Esophagus (tissue), 2 donors: Measurements from ENCODE around the gene TUBB4A. TPM values are rescaled to one million over a fixed set of nuclear protein-coding genes. Genes with fewer than 3 reads are reported as not detected.

ENCODE experiments used
- H3K27ac ChIP-seq, 2 donors: one replicate each; pipeline ENCODE4 v1.5.1; 2013; ENCODE audit warnings: low read depth in 2 of 2, mild to moderate bottlenecking in 2 of 2, inconsistent platforms in 1 of 2, low read length in 1 of 2, moderate library complexity in 1 of 2
- H3K27me3 ChIP-seq, 2 donors: one replicate each; pipeline ENCODE4 v1.6.1; 2013; ENCODE audit warnings: low read length in 2 of 2, control low read depth in 1 of 2, mild to moderate bottlenecking in 1 of 2; ENCODE audit not compliant: insufficient read depth in 2 of 2, control insufficient read depth in 1 of 2
- H3K36me3 ChIP-seq, 2 donors: one replicate each; pipeline ENCODE4 v1.6.1; 2013; ENCODE audit warnings: low read length in 1 of 2; ENCODE audit not compliant: control insufficient read depth in 2 of 2, insufficient read depth in 2 of 2
- H3K4me1 ChIP-seq, 2 donors: one replicate each; pipeline ENCODE4 v1.6.1; 2013; ENCODE audit warnings: low read length in 1 of 2; ENCODE audit not compliant: control insufficient read depth in 2 of 2, insufficient read depth in 2 of 2
- H3K4me3 ChIP-seq, 2 donors: one replicate each; pipeline ENCODE4 v1.5.1; 2013; ENCODE audit warnings: low read length in 2 of 2, mild to moderate bottlenecking in 2 of 2, low read depth in 1 of 2, moderate library complexity in 1 of 2
- H3K9me3 ChIP-seq, 2 donors: one replicate each; pipeline ENCODE4 v1.6.1; 2013; ENCODE audit warnings: mild to moderate bottlenecking in 2 of 2, low read depth in 1 of 2, low read length in 1 of 2, moderate library complexity in 1 of 2; ENCODE audit not compliant: control insufficient read depth in 2 of 2, insufficient read depth in 1 of 2
- WGBS, 2 donors: extraction: QIAGEN DNeasy Blood & Tissue Kit; methylation state at CpG; one replicate each; pipeline ENCODE4 v1.1.7; 2013; 5-methylcytosine and 5-hydroxymethylcytosine counted together
- polyA plus RNA-seq, 2 donors: library from polyadenylated mRNA; stranded (reverse); fragments of 200-250 nt; gene quantifications; one replicate each; pipeline ENCODE4 v1.2.3, GENCODE V29; 2013
- donor health status: healthy with polysubstance abuse.
- donor health status: Bipolar disorder and iron deficiency.

The TUBB4A gene
- polyA plus RNA-seq, 2 donors: 0.06 to 0.16 TPM

GRCh38 chr19:6452223-6452614 is 49.9 kb downstream of the TUBB4A start:
- H3K27ac ChIP-seq: no peak overlapping the region
- H3K27me3 ChIP-seq: no peaks in the 10 kb centered on the region
- 95 to 96% methylated on average over 19 of the region's 19 CpGs for WGBS, 2 donors
- H3K36me3 ChIP-seq: peaks cover 17 to 23% of the 10 kb centered on the region in 2 donors
- peaks cover 2 to 12% of the 10 kb centered on the region in 2 donors for H3K9me3 ChIP-seq
- no peaks in the 10 kb centered on the region for H3K4me1 ChIP-seq
- no peak overlapping the region for H3K4me3 ChIP-seq

- no peak overlapping the region for H3K4me3 ChIP-seq
- no peaks in the 10 kb centered on the region for H3K27me3 ChIP-seq
- WGBS, 2 donors: 92 to 93% methylated on average over 7 of the region's 7 CpGs
- H3K9me3 ChIP-seq: peaks cover 2 to 12% of the 10 kb centered on the region in 2 donors
- H3K36me3 ChIP-seq: peaks cover 17 to 23% of the 10 kb centered on the region in 2 donors
- H3K4me1 ChIP-seq: no peaks in the 10 kb centered on the region
- H3K27ac ChIP-seq: no peak overlapping the region
Observed at GRCh38 chr19:6451583-6452222, 50.4 kb downstream of the TUBB4A start.

- Histone ChIP-seq H3K27ac (no peak overlapping the region), H3K27me3 (no peaks in the 10 kb centered on the region), H3K9me3 (peaks cover 2 to 12% of the 10 kb centered on the region in 2 donors), H3K4me3 (no peak overlapping the region), H3K36me3 (peaks cover 17 to 29% of the 10 kb centered on the region in 2 donors), H3K4me1 (no peaks in the 10 kb centered on the region)
- WGBS, 2 donors: 91 to 94% methylated on average over 5 of the region's 5 CpGs
Observed at GRCh38 chr19:6450166-6450565, 51.9 kb downstream of the TUBB4A start.

- H3K36me3 ChIP-seq: peaks cover 8 to 12% of the 10 kb centered on the region in 2 donors
- no peaks in the 10 kb centered on the region for H3K4me1 ChIP-seq
- no peak overlapping the region for H3K4me3 ChIP-seq
- H3K27ac ChIP-seq: no peak overlapping the region
- H3K9me3 ChIP-seq: peaks cover 0 to 3% of the 10 kb centered on the region in 2 donors
- 56 to 74% methylated on average over 3 of the region's 3 CpGs for WGBS, 2 donors
- no peaks in the 10 kb centered on the region for H3K27me3 ChIP-seq
Observed at GRCh38 chr19:6448045-6448444, 54.1 kb downstream of the TUBB4A start.

- Histone ChIP-seq H3K4me3 (no peak overlapping the region), H3K27me3 (no peaks in the 10 kb centered on the region), H3K4me1 (no peaks in the 10 kb centered on the region), H3K36me3 (peaks cover 5 to 9% of the 10 kb centered on the region in 2 donors), H3K9me3 (peaks cover 0 to 3% of the 10 kb centered on the region in 2 donors), H3K27ac (no peak overlapping the region)
- 95 to 99% methylated on average over 3 of the region's 3 CpGs for WGBS, 2 donors
Observed at GRCh38 chr19:6446452-6446851, 55.7 kb downstream of the TUBB4A start.

Other genes starting within 250 kb of the TUBB4A start
- gene MLLT1, start 222.3 kb downstream of the TUBB4A start, polyA plus RNA-seq: 10 to 100 TPM; 15.5 to 16.3 TPM
- 1 to 10 TPM; 6.2 to 7.4 TPM for gene ACER1, start 168.7 kb downstream of the TUBB4A start, polyA plus RNA-seq
- gene CLPP, start 140.8 kb downstream of the TUBB4A start, polyA plus RNA-seq: 10 to 100 TPM; 38.0 to 65.5 TPM
- 10 to 100 TPM; 40.6 to 57.1 TPM for gene ALKBH7, start 129.5 kb downstream of the TUBB4A start, polyA plus RNA-seq
- gene PSPN, start 126.4 kb downstream of the TUBB4A start, polyA plus RNA-seq: under 1 TPM; 0.47 to 0.79 TPM
- gene GTF2F1, start 109.1 kb downstream of the TUBB4A start, polyA plus RNA-seq: 10 to 100 TPM; 35.7 to 46.6 TPM
- 10 to 100 TPM; 91.9 to 96.2 TPM for gene KHSRP, start 77.5 kb downstream of the TUBB4A start, polyA plus RNA-seq
- gene SLC25A41, start 68.5 kb downstream of the TUBB4A start, polyA plus RNA-seq: 1 to 10 TPM in 1 of 2 donors, under 1 TPM in 1; 0.36 to 1.4 TPM
- 10 to 100 TPM; 43.5 to 66.0 TPM for gene SLC25A23, start 42.5 kb downstream of the TUBB4A start, polyA plus RNA-seq
- 10 to 100 TPM; 50.8 to 87.6 TPM for gene CRB3, start 38.0 kb downstream of the TUBB4A start, polyA plus RNA-seq
- gene DENND1C, start 20.5 kb downstream of the TUBB4A start, polyA plus RNA-seq: 1 to 10 TPM; 1.8 to 3.9 TPM
- gene TNFSF9, start 28.7 kb upstream of the TUBB4A start, polyA plus RNA-seq: 1 to 10 TPM; 4.8 to 8.2 TPM
- under 1 TPM; 0.20 to 0.26 TPM for gene CD70, start 88.8 kb upstream of the TUBB4A start, polyA plus RNA-seq
- gene TNFSF14, start 167.9 kb upstream of the TUBB4A start, polyA plus RNA-seq: under 1 TPM; 0.49 to 0.98 TPM
- gene C3, start 218.3 kb upstream of the TUBB4A start, polyA plus RNA-seq: 100 to 1,000 TPM in 1 of 2 donors, 10 to 100 TPM in 1; 25.6 to 137 TPM
- gene GPR108, start 235.3 kb upstream of the TUBB4A start, polyA plus RNA-seq: 10 to 100 TPM; 55.8 to 93.8 TPM
- 100 to 1,000 TPM; 191 to 519 TPM for gene TRIP10, start 237.4 kb upstream of the TUBB4A start, polyA plus RNA-seq